IPS-15b (cell line): Measurements from ENCODE around the gene CDC42EP5.
A peak's percentile ranks its signal among the peaks of the same experiment; 100 is the strongest.

Experiments used
- H3K27me3 ChIP-seq: one replicate; pipeline ENCODE4 v1.6.1; 2013; ENCODE audit warnings: low read length; ENCODE audit not compliant: control insufficient read depth, insufficient read depth
- H3K36me3 ChIP-seq: one replicate; pipeline ENCODE4 v1.6.1; 2013; ENCODE audit warnings: low read length; ENCODE audit not compliant: control insufficient read depth, insufficient read depth
- H3K4me1 ChIP-seq: one replicate; pipeline ENCODE4 v1.6.1; 2013; ENCODE audit warnings: mild to moderate bottlenecking, low read length; ENCODE audit not compliant: control insufficient read depth, insufficient read depth
- H3K4me3 ChIP-seq: one replicate; pipeline ENCODE4 v1.5.1; 2013; ENCODE audit warnings: low read depth, low read length
- H3K9ac ChIP-seq: one replicate; pipeline ENCODE4 v1.6.1; 2013; ENCODE audit warnings: low read depth, mild to moderate bottlenecking, low read length
- H3K9me3 ChIP-seq: one replicate; pipeline ENCODE4 v1.6.1; 2013; ENCODE audit warnings: mild to moderate bottlenecking, low read length; ENCODE audit not compliant: control insufficient read depth, insufficient read depth

CDC42EP5 gene

GRCh38 chr19:54434873-54435214, 38.3 kb downstream of the CDC42EP5 start:
- Histone ChIP-seq H3K4me3 (peak overlapping the region; percentile 8), H3K36me3 (peaks cover 4% of the 10 kb centered on the region), H3K9me3 (no peaks in the 10 kb centered on the region), H3K4me1 (peaks cover 13% of the 10 kb centered on the region), H3K9ac (no peak overlapping the region), H3K27me3 (peaks cover 2% of the 10 kb centered on the region)

- peaks cover 13% of the 10 kb centered on the region for H3K4me1 ChIP-seq
- peak overlapping the region; percentile 26 for H3K9ac ChIP-seq
Measured at GRCh38 chr19:54434112-54434872, 38.8 kb downstream of the CDC42EP5 start.

GRCh38 chr19:54433697-54434096, 39.4 kb downstream of the CDC42EP5 start:
- Histone ChIP-seq H3K4me1 (peaks cover 9% of the 10 kb centered on the region), H3K27me3 (peaks cover 2% of the 10 kb centered on the region), H3K9me3 (no peaks in the 10 kb centered on the region), H3K36me3 (peaks cover 4% of the 10 kb centered on the region), H3K4me3 (no peak overlapping the region), H3K9ac (no peak overlapping the region)

More at GRCh38 chr19:54434112-54434872, 38.8 kb downstream of the CDC42EP5 start:
- H3K9me3 ChIP-seq, result no peaks in the 10 kb centered on the region
- H3K27me3 ChIP-seq, result peaks cover 2% of the 10 kb centered on the region
- H3K4me3 ChIP-seq, result no peak overlapping the region
- H3K36me3 ChIP-seq, result peaks cover 4% of the 10 kb centered on the region

GRCh38 chr19:54432144-54432738, 40.9 kb downstream of the CDC42EP5 start:
- no peak overlapping the region for H3K9ac ChIP-seq
- no peaks in the 10 kb centered on the region for H3K9me3 ChIP-seq
- peaks cover 4% of the 10 kb centered on the region for H3K36me3 ChIP-seq
- peaks cover 9% of the 10 kb centered on the region for H3K4me1 ChIP-seq
- peaks cover 2% of the 10 kb centered on the region for H3K27me3 ChIP-seq
- H3K4me3 ChIP-seq, result no peak overlapping the region

- H3K27me3 ChIP-seq, result peaks cover 2% of the 10 kb centered on the region
- peaks cover 9% of the 10 kb centered on the region for H3K4me1 ChIP-seq
- H3K9ac ChIP-seq, result no peak overlapping the region
Measured at GRCh38 chr19:54431255-54431838, 41.7 kb downstream of the CDC42EP5 start.

GRCh38 chr19:54430306-54431254, 42.5 kb downstream of the CDC42EP5 start:
- Histone ChIP-seq H3K9ac (no peak overlapping the region), H3K4me3 (peak overlapping the region; percentile 45), H3K9me3 (no peaks in the 10 kb centered on the region), H3K36me3 (peaks cover 7% of the 10 kb centered on the region), H3K4me1 (peaks cover 9% of the 10 kb centered on the region), H3K27me3 (peaks cover 2% of the 10 kb centered on the region)

More at GRCh38 chr19:54431255-54431838, 41.7 kb downstream of the CDC42EP5 start:
- no peak overlapping the region for H3K4me3 ChIP-seq
- no peaks in the 10 kb centered on the region for H3K9me3 ChIP-seq
- peaks cover 7% of the 10 kb centered on the region for H3K36me3 ChIP-seq

GRCh38 chr19:54429545-54430227, 43.4 kb downstream of the CDC42EP5 start:
- H3K4me3 ChIP-seq, result peak overlapping the region; percentile 45
- H3K27me3 ChIP-seq, result peaks cover 2% of the 10 kb centered on the region

GRCh38 chr19:54429176-54429495, 44.0 kb downstream of the CDC42EP5 start:
- Histone ChIP-seq H3K4me3 (no peak overlapping the region), H3K4me1 (peaks cover under 1% of the 10 kb centered on the region), H3K9me3 (no peaks in the 10 kb centered on the region), H3K36me3 (peaks cover 13% of the 10 kb centered on the region), H3K9ac (no peak overlapping the region), H3K27me3 (peaks cover 2% of the 10 kb centered on the region)

More at GRCh38 chr19:54429545-54430227, 43.4 kb downstream of the CDC42EP5 start:
- no peaks in the 10 kb centered on the region for H3K9me3 ChIP-seq
- peaks cover 11% of the 10 kb centered on the region for H3K36me3 ChIP-seq
- H3K9ac ChIP-seq, result no peak overlapping the region
- H3K4me1 ChIP-seq, result peaks cover 6% of the 10 kb centered on the region

GRCh38 chr19:54428323-54429175, 44.5 kb downstream of the CDC42EP5 start:
- Histone ChIP-seq H3K27me3 (no peaks in the 10 kb centered on the region), H3K4me1 (no peaks in the 10 kb centered on the region), H3K4me3 (no peak overlapping the region), H3K9ac (no peak overlapping the region), H3K36me3 (peaks cover 13% of the 10 kb centered on the region), H3K9me3 (no peaks in the 10 kb centered on the region)

- Histone ChIP-seq H3K27me3 (no peaks in the 10 kb centered on the region), H3K36me3 (peaks cover 13% of the 10 kb centered on the region)
Measured at GRCh38 chr19:54427586-54427985, 45.5 kb downstream of the CDC42EP5 start.

More at GRCh38 chr19:54427586-54427985, 45.5 kb downstream of the CDC42EP5 start:
- Histone ChIP-seq H3K9ac (no peak overlapping the region), H3K4me3 (no peak overlapping the region), H3K9me3 (no peaks in the 10 kb centered on the region), H3K4me1 (no peaks in the 10 kb centered on the region)
